Measurements from ENCODE around the gene RTCA. TPM values are rescaled to one million over a fixed set of nuclear protein-coding genes. Genes with fewer than 3 reads are reported as not detected.

Gene RTCA
- total RNA-seq (2014; rRNA removed) (34.4 and 41.7 TPM in 2 replicates), Bru-seq, nascent RNA (percentile 87 among the genes with signal in this experiment), BruChase-seq, experiment 1, labeled RNA remaining after a 6-hour chase (percentile 82 among the genes with signal in this experiment), BruChase-seq, experiment 2, labeled RNA remaining after a 2-hour chase (percentile 81 among the genes with signal in this experiment)
- long read RNA-seq, transcript RTCA-203 (11 exons, 2,535 nt) = major isoform, 29 of 51 reads
- long read RNA-seq, partial matches to known transcripts = 8 of 51 reads
- long read RNA-seq, other reads (novel, unspliced or antisense) = 14 of 51 reads

GRCh38 chr1:100265931-100266740 is at the start of gene RTCA:
Gene RTCA (plus strand): TSS chr1:100266216. CDS start chr1:100266376, 160 bp downstream.
- peaks cover 10% of the 10 kb centered on the region for H3K4me1 ChIP-seq (ENCODE audit: insufficient read depth, low read length)
- H3K9ac ChIP-seq (ENCODE audit: low read length) = peak within 1 kb of the TSS; percentile 94
- peak within 1 kb of the TSS; percentile 97 for H3K4me3 ChIP-seq (ENCODE audit: low read length)
- peak within 1 kb of the TSS; percentile 94 for H3K4me2 ChIP-seq (ENCODE audit: low read length)
- no peaks in the 10 kb centered on the region for H3K9me2 ChIP-seq (replicated peaks; ENCODE audit: low read length)
- H3K27me3 ChIP-seq (ENCODE audit: low read length) = no peaks in the 10 kb centered on the region
- peaks cover 30% of the 10 kb centered on the region for H3K79me2 ChIP-seq (ENCODE audit: low read length)
- DNase-seq (peak; percentile 96), ATAC-seq (peak; percentile 96)
- BruUV-seq (replicated peaks) = no TSS peak
- peak within 1 kb of the TSS; percentile 23 for H3K27ac ChIP-seq (ENCODE audit: low read length)
- CTCF ChIA-PET = interaction anchor here (1.0 kb wide), 1 partner anchor 193 kb away, joined by 3 read pairs; no protein-coding TSS in a partner anchor
- no peaks in the 10 kb centered on the region for H3K9me3 ChIP-seq (ENCODE audit: low read length)
- no peak for TF ChIP-seq EZH2phosphoT487 (IDR thresholded peaks at IDR 0.05; ENCODE audit: borderline replicate concordance, low read length)
- TF ChIP-seq EZH2 (IDR thresholded peaks at IDR 0.05; ENCODE audit: low read length, unreplicated experiment) = no peak
- no peak for TF ChIP-seq CTCF (conservative IDR thresholded peaks at IDR 0.05; ENCODE audit: low read depth, low read length)
- peak within 1 kb of the TSS; percentile 99 for H2AFZ ChIP-seq (ENCODE audit: low read length)
- no peaks in the 10 kb centered on the region for H4K20me1 ChIP-seq (ENCODE audit: low read length)
- H3K36me3 ChIP-seq (ENCODE audit: low read depth, low read length) = peaks cover 22% of the 10 kb centered on the region
- POLR2A ChIA-PET (ENCODE audit: unreplicated experiment) = no interaction called here
- intact Hi-C loops (cut with micrococcal nuclease) = loop anchor here (5.0 to 10.0 kb wide), 2 partner anchors 86 to 189 kb away; partner anchors contain the start of gene CDC14A
- H3F3A ChIP-seq (ENCODE audit: low read length, unreplicated experiment) = no peaks in the 10 kb centered on the region

GRCh38 chr1:100217834-100218233 is 48.2 kb upstream of the RTCA start:
- H3K9me3 ChIP-seq (ENCODE audit: low read length) = no peaks in the 10 kb centered on the region
- no peak overlapping the region for H3K9ac ChIP-seq (ENCODE audit: low read length)
- H3K27ac ChIP-seq (ENCODE audit: low read length) = no peak overlapping the region
- ChIA-PET POLR2A (ENCODE audit: unreplicated experiment) (no interaction called here), CTCF (no interaction called here)
- H3F3A ChIP-seq (ENCODE audit: low read length, unreplicated experiment) = no peaks in the 10 kb centered on the region
- no peak for TF ChIP-seq CTCF (conservative IDR thresholded peaks at IDR 0.05; ENCODE audit: low read depth, low read length)
- TF ChIP-seq EZH2 (IDR thresholded peaks at IDR 0.05; ENCODE audit: low read length, unreplicated experiment) = no peak
- no peak for TF ChIP-seq EZH2phosphoT487 (IDR thresholded peaks at IDR 0.05; ENCODE audit: borderline replicate concordance, low read length)
- BruUV-seq (replicated peaks) = no TSS peak
- no peaks in the 10 kb centered on the region for H3K27me3 ChIP-seq (ENCODE audit: low read length)
- no peaks in the 10 kb centered on the region for H4K20me1 ChIP-seq (ENCODE audit: low read length)
- H3K4me3 ChIP-seq (ENCODE audit: low read length) = no peak overlapping the region
- H3K79me2 ChIP-seq (ENCODE audit: low read length) = no peaks in the 10 kb centered on the region
- no peak for ATAC-seq
- DNase-seq = no peak
- H3K36me3 ChIP-seq (ENCODE audit: low read depth, low read length) = peaks cover 13% of the 10 kb centered on the region; the same call in 1 of the 2 replicates
- intact Hi-C loops (cut with micrococcal nuclease) = no loop called here
- no peak overlapping the region for H3K4me2 ChIP-seq (ENCODE audit: low read length)
- no peaks in the 10 kb centered on the region for H3K4me1 ChIP-seq (ENCODE audit: insufficient read depth, low read length)
- no peak overlapping the region for H2AFZ ChIP-seq (ENCODE audit: low read length)
- H3K9me2 ChIP-seq (replicated peaks; ENCODE audit: low read length) = no peaks in the 10 kb centered on the region

Data from PC-3 (cell line).